SK-N-DZ (cell line): ENCODE results near the gene RRP1.
A peak's percentile ranks its signal among the peaks of the same experiment; 100 is the strongest.

Experiments
- DNase-seq: peaks from one replicate; pipeline ENCODE4 v3.0.0-alpha.2; 2015; ENCODE audit warnings: low spot score

RRP1 gene

DNA sequence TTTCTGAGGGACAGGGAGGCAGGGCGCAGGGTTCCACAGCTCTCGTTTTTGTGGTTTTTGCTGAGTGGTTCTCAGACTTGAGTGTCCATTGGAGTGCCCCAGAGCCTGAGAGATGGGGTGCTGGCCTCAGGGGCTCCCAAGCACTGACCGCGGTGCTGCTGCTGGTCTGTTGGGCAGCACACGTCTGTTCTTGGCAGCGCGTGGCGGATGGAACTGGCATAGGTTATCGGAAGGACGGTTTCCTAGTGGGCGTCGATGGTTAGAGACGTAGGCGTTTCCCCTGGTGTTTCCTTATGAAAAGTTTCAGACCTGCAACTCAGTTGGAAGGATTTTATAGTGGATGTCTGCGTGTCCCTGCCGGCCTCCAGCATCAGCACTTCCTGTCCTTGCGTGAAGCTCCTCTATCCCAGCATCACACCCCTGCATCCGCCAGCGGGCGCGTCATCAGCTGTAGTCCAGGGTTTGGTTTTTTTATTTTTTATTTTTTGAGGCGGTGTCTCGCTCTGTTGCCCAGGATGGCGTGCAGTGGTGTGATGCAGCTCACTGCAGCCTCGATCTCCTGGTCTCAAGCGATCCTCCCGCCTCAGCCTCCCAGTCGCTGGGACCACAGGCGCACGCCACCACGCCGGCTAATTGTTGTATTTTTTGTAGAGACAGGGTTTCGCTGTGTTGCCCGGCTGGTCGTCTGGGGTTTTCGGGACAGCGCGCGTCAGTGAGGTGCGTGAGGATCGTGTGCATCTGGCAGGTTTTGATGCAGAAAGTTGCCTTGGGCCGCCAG lies 11.8 kb downstream of the RRP1 start:
- DNase-seq = no peak

DNA sequence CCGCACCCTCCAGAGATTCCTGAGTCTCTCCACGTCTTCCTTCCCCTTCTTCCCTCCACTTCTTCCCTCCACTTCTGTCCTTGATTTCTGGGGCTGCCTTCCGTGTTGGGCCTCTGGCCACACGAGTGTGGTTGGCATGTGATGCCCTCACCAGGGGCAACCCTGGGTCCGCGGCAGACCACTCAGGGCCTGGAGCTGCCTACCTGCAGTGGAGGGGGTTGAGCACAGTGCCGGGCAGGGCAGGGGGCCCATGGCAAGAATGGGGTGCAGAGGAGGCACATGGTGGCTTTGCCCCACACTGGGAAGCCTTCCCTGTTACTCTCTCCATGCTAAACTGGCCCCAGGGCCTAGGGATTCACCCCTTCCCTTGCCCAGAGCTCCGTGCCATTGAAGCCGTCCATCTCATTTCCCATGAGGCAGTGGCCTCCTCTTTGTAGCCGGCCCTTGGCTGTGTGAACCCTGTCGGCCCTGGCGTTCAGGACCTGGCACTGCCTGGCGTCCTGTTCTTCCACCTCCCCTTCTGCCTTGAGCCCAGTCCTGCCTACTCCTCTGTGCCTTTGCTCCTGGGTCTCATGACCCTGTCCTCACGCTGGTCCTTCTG lies 13.4 kb downstream of the RRP1 start:
- no peak for DNase-seq

- no peak for DNase-seq
Observed at GRCh38 chr21:43803558-43804300, 14.4 kb downstream of the RRP1 start.

GRCh38 chr21:43805275-43805800 lies 16.0 kb downstream of the RRP1 start:
- no peak for DNase-seq

DNA sequence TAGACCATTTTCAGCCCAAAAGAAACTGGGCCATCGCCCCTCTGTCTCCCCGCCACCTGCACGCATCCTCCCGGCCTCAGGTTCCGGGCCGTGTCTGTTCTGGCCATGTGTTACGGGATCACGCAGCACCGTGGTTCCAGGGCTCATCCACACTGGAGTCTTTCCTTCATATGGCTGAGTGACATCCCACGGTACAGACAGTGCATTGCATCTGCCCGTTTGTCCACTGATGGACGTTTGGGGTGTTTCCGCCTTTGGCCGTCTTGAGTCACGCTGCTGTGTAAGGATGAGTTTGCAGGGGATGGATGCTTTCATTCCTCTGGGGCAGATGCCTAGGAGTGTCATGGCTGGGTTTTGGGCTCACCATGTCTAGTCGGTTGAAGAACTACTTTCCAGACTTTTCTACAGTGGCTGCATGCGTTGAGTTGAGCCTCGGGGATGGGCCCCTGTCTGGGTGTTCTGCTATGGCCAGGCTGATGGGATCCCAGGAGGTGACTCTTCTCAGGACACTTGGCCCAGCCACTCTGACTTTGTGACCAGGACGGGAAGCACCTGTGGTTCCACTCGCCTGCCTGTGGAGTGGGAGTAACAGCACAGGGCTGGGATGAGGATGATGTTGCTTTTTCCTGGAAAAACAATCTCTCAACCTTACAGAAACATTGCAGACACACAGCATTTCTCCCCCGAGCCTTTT lies 16.8 kb downstream of the RRP1 start:
- no peak for DNase-seq

GRCh38 chr21:43808367-43808766 lies 19.0 kb downstream of the RRP1 start:
- no peak for DNase-seq

DNA sequence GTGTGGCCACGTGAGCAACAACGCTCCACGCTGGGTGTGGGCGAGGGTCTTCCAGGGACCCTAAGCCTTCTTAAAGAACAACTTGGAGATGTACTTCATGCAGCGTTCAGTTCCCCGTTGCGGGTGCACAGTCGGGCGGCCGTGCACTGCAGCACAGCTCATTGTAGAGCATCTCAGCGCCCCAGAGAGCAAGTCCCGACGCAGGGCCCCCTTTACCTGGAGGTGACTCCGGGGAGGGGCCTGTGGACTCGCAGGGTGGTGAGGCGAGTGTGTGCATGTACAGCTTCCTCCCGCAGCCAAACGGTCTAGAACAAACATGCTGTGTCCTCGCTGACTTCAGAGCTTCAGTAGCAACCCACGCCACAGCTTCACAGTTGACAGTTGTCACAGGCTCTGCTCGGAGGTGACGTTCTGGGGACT lies 19.5 kb downstream of the RRP1 start:
- no peak for DNase-seq

DNA sequence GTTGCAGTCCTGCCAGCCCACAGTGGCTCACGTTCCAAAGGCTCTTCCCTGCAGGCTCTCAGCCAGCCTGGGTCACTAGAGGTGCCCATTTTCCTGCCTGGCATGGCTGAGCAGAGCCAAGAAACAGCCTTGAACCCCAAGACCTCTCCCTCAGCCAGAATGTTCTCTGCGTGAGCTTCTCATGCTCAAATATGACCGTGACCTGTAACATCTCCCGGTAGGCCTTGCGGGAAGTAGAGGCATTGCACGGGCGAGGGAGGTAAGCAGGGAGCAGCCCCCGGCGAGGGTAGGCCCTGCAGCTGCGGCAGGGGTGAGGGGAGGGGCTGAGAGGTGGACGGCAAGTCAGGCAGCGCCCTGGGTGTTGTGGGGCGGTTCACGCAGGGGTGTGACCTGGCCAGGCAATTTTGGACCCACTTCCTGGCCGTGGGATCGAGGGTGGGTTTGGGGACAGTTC lies 20.0 kb downstream of the RRP1 start:
- no peak for DNase-seq

- no peak for DNase-seq
Observed at GRCh38 chr21:43809853-43810504, 20.6 kb downstream of the RRP1 start.

DNA sequence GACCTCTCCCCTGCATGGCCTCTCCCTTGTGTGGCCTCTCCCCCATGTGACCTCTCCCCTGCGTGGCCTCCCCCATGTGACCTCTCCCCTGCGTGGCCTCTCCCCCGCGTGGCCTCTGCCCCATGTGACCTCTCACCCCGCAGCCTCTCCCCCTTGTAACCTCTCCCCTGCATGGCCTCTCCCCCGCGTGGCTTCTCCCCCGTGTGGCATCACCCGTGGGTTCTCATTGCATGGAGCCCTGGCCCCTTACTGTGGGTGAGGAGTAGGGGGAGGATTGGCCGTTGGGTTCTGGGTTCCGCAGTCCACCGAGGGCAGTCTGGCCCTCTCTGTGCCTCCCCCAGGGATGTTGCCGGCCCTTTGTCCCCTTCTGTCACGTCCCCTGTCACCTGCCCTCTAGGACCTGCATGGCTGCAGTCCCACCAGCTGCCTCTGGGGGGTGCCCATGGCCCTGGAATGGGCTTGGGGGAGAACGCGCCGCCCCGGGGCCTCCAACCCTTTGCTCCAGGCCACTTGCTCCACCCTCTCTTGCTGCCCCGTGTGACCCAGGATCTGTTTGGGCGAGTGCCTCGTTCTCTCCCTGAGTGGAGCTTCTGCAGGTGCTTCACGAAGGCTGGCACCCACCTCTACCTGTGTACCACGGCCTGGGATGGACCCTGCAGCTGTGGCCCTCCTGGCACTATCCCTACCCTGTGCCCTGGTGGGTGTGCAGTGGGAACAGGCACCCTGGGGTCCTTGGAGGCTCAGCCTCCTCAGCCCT lies 21.3 kb downstream of the RRP1 start:
- peak; percentile 81 for DNase-seq

GRCh38 chr21:43811262-43812105 lies 22.1 kb downstream of the RRP1 start:
- no peak for DNase-seq

- no peak for DNase-seq
Observed at GRCh38 chr21:43812139-43812821, 22.9 kb downstream of the RRP1 start.

GRCh38 chr21:43812957-43813655 lies 23.7 kb downstream of the RRP1 start:
- DNase-seq = no peak

DNA sequence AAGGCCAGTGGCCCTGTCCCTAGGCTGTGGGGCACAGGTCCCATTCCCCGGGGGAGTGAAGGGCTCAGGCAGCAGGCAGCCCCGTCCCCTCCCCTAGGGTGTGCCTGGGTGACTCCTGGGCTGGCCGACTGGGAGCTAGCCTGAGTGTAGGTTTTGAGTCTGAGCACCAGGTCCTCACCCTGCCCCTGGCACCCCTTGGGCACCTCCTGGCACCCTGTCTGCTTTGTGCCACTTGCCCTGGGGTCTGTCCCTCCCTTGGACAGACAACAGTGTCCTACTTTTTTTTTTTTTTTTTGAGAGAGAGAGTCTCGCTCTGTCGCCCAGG lies 24.2 kb downstream of the RRP1 start:
- no peak for DNase-seq

DNA sequence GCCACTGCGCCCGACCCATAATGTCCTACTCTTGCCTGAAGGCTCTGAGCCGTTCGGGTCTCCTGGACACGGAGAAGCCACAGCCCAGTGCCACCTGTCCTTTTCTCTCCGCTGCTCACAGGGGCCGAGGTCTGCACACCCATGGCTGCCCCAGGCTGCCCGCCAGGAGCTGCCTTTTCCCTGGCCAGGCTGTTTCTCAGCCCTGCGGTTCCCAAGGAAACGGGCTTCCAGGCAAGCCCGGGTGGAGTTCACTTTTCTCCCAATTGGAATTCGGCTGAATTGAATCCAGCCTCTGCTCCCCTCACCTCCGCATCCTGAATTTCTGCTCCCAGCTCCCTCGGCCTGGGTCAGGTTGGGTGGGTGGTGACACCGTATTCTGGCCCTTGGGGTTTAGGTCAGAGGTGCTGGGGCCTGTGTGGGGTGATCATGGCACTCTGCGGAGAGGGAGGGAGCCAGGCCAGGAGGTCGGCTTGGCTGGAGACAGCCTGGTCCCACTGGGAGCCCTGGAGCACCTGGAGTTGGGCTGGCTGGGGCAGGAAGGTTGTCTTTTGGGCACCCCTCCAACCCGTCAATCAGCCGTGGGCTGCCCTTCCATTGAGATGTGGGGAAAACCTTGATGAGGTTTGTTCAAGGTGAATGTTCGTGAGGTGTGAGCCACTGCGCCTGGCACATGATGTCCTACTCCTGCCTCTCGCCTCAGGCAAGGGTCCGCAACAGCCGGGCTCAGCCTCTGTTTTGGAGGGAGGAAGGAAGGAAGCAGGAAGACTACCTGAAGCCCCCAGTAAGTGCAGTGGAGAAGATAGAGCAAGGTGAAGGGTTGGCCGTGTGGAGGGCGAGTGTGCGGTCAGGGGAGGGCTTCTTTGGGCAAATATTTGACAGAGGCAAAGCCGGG lies 25.1 kb downstream of the RRP1 start:
- no peak for DNase-seq

DNA sequence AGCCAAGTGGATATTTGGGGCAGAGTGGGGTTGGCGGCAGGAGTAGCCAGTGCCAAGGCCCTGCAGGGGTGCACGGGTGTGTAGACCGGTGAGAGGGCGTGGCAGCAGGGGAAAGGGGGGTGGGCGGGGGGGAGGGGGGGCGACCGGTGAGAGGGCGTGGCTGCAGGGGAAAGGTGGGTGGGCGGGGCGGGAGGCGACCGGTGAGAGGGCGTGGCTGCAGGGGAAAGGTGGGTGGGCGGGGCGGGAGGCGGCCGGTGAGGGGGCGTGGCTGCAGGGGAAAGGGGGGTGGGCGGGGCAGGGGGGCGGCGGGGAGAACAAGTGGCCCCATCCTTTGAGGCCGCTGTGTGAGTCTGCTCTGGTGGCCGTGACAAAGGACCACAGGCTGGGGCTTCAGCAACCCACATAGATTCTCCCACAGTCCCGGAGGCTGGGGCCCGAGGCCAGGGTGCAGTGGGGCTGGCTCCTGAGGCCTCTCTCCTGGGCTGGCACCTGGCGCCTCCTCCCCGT lies 25.8 kb downstream of the RRP1 start:
- DNase-seq = no peak

GRCh38 chr21:43815991-43816390 lies 26.6 kb downstream of the RRP1 start:
- no peak for DNase-seq
